Measurements from ENCODE around the gene ENGASE. TPM values are rescaled to one million over a fixed set of nuclear protein-coding genes. Genes with fewer than 3 reads are reported as not detected.

ENGASE gene
- total RNA-seq, 1 donor from 2014 or later, result 12.5 TPM

- H3K27ac ChIP-seq (ENCODE audit: low read depth, low read length), result no peak overlapping the region
- H3K4me1 ChIP-seq (ENCODE audit: control insufficient read depth in 3 of 3, insufficient read depth in 3 of 3, low read length in 3 of 3), result peaks cover 33 to 53% (median 46%) of the 10 kb centered on the region in 3 donors
- H3K9me3 ChIP-seq (ENCODE audit: control insufficient read depth in 3 of 3, low read length in 3 of 3), result no peaks in the 10 kb centered on the region
- H3K9ac ChIP-seq (ENCODE audit: low read depth in 1 of 3, low read length in 3 of 3), result no peak overlapping the region
- H3K4me3 ChIP-seq (ENCODE audit: low read length in 3 of 3), result no peak overlapping the region
- no peaks in the 10 kb centered on the region for H3K36me3 ChIP-seq (ENCODE audit: control insufficient read depth in 3 of 3, insufficient read depth in 3 of 3, low read length in 3 of 3)
- H3K27me3 ChIP-seq (ENCODE audit: control insufficient read depth in 3 of 3, insufficient read depth in 3 of 3, low read length in 3 of 3), result peaks cover 13 to 16% (median 13%) of the 10 kb centered on the region in 3 donors
These were observed 42.4 kb upstream of the ENGASE start for GRCh38 chr17:79031996-79032875.

- H3K4me3 ChIP-seq (ENCODE audit: low read length in 3 of 3), result no peak overlapping the region
- no peaks in the 10 kb centered on the region for H3K9me3 ChIP-seq (ENCODE audit: control insufficient read depth in 3 of 3, low read length in 3 of 3)
- H3K27me3 ChIP-seq (ENCODE audit: control insufficient read depth in 3 of 3, insufficient read depth in 3 of 3, low read length in 3 of 3), result peaks cover 4 to 9% (median 9%) of the 10 kb centered on the region in 3 donors
- H3K36me3 ChIP-seq (ENCODE audit: control insufficient read depth in 3 of 3, insufficient read depth in 3 of 3, low read length in 3 of 3), result no peaks in the 10 kb centered on the region
- peaks cover 25 to 44% (median 38%) of the 10 kb centered on the region in 3 donors for H3K4me1 ChIP-seq (ENCODE audit: control insufficient read depth in 3 of 3, insufficient read depth in 3 of 3, low read length in 3 of 3)
- H3K9ac ChIP-seq (ENCODE audit: low read depth in 1 of 3, low read length in 3 of 3), result no peak overlapping the region
- H3K27ac ChIP-seq (ENCODE audit: low read depth, low read length), result no peak overlapping the region
These were observed 41.5 kb upstream of the ENGASE start for GRCh38 chr17:79033046-79033616.

DNA sequence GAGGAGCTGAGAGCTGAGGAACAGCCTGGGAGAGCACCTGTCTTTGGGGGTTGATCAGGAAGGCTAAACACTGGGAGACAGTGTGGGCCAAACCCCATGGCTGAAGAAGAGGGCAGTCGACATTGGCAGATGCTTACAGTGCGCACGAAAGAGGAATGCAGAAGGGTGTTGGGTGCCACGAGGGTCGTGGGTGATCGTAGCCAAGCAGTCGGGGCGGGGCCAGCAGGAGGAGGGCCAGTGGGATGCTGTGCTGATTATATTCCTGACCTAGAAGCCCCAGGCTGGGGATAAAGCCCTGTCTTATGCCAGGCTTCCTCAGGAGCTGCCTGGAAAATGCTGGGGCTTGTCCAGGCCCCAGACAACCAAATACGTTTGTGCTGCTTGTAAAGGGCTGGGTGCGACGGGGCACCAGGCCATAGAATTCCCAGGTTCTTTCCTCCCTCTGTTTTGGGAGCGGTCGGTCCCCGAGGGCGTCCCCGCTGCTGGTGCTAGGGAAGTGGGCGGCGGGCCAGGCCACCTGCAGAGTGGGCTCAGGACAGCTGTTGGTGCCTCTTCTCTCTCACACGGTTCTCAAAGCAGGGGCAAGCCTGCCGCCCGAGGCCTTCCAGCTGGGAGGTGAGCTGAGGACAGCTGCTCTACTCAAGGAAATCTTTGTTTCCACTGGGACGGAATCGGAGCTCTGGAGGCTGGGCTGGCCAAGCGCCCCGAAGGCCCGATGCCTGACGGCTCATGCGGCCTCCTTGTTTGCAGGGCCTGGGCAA, 40.7 kb upstream of the ENGASE start:
- H3K36me3 ChIP-seq (ENCODE audit: control insufficient read depth in 3 of 3, insufficient read depth in 3 of 3, low read length in 3 of 3), result no peaks in the 10 kb centered on the region
- peak overlapping the region in 1 of 3 donors; percentile 29 for H3K4me3 ChIP-seq (ENCODE audit: low read length in 3 of 3)
- no peak overlapping the region for H3K27ac ChIP-seq (ENCODE audit: low read depth, low read length)
- peaks cover 0 to 8% (median 2%) of the 10 kb centered on the region in 3 donors for H3K27me3 ChIP-seq (ENCODE audit: control insufficient read depth in 3 of 3, insufficient read depth in 3 of 3, low read length in 3 of 3)
- H3K9me3 ChIP-seq (ENCODE audit: control insufficient read depth in 3 of 3, low read length in 3 of 3), result no peaks in the 10 kb centered on the region
- H3K4me1 ChIP-seq (ENCODE audit: control insufficient read depth in 3 of 3, insufficient read depth in 3 of 3, low read length in 3 of 3), result peaks cover 24 to 42% (median 38%) of the 10 kb centered on the region in 3 donors
- H3K9ac ChIP-seq (ENCODE audit: low read depth in 1 of 3, low read length in 3 of 3), result peak overlapping the region; percentile 23 to 62 (median 25)

DNA sequence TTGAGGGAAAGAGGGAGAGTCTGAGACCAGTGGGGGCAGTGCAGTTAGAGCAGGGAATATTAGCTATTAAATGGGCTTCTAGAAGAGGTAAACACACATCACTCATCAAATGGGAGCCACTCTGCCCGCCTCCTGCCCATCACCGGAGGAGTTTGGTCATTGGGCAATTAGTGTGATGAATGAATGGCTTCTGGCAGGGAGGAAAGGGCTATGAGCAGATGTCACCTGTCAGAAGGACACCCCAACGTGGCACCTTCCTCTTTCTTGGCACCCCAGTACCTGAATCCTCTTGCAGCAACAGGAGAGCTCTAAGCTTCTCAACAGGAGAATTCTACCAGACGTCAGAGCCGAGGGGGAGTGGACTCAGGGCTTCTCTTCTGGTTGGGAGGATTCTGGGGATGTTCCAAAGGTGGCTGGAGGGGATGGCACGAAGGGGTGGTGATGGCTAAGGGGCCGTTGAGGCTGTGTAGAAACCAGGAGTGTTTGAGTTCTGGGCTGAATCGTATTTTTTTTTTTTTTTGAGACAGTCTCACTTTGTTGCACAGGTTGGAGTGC, 39.6 kb upstream of the ENGASE start:
- Histone ChIP-seq H3K27ac (ENCODE audit: low read depth, low read length) (no peak overlapping the region), H3K27me3 (ENCODE audit: control insufficient read depth in 3 of 3, insufficient read depth in 3 of 3, low read length in 3 of 3) (no peaks in the 10 kb centered on the region), H3K4me1 (ENCODE audit: control insufficient read depth in 3 of 3, insufficient read depth in 3 of 3, low read length in 3 of 3) (peaks cover 20 to 36% (median 32%) of the 10 kb centered on the region in 3 donors), H3K9me3 (ENCODE audit: control insufficient read depth in 3 of 3, low read length in 3 of 3) (no peaks in the 10 kb centered on the region), H3K4me3 (ENCODE audit: low read length in 3 of 3) (no peak overlapping the region), H3K36me3 (ENCODE audit: control insufficient read depth in 3 of 3, insufficient read depth in 3 of 3, low read length in 3 of 3) (no peaks in the 10 kb centered on the region), H3K9ac (ENCODE audit: low read depth in 1 of 3, low read length in 3 of 3) (peak overlapping the region in 1 of 3 donors; percentile 28)

DNA sequence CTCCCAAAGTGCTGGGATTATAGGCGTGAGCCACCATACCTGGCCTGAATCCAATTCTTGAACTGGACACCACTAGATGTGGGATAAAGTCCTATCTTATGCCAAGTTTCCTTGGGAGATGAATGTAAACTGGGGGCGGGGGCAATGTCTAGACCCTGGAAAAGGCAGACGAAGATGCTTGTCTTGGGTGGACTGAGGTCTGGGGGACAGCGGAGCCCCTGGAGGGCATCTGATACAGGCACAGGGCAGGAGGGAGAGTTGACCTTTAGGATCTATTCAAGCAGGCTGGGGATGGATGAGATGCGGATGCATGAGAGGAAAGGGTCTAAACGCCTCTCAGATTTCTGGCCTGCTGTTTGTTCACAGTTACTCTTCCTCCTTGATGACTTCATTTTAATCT, 38.9 kb upstream of the ENGASE start:
- Histone ChIP-seq H3K9ac (ENCODE audit: low read depth in 1 of 3, low read length in 3 of 3) (no peak overlapping the region), H3K27ac (ENCODE audit: low read depth, low read length) (no peak overlapping the region), H3K4me3 (ENCODE audit: low read length in 3 of 3) (no peak overlapping the region), H3K4me1 (ENCODE audit: control insufficient read depth in 3 of 3, insufficient read depth in 3 of 3, low read length in 3 of 3) (peaks cover 20 to 36% (median 32%) of the 10 kb centered on the region in 3 donors), H3K9me3 (ENCODE audit: control insufficient read depth in 3 of 3, low read length in 3 of 3) (no peaks in the 10 kb centered on the region), H3K27me3 (ENCODE audit: control insufficient read depth in 3 of 3, insufficient read depth in 3 of 3, low read length in 3 of 3) (no peaks in the 10 kb centered on the region), H3K36me3 (ENCODE audit: control insufficient read depth in 3 of 3, insufficient read depth in 3 of 3, low read length in 3 of 3) (no peaks in the 10 kb centered on the region)

GRCh38 chr17:79036181-79036580, 38.4 kb upstream of the ENGASE start:
- Histone ChIP-seq H3K9me3 (ENCODE audit: control insufficient read depth in 3 of 3, low read length in 3 of 3) (no peaks in the 10 kb centered on the region), H3K9ac (ENCODE audit: low read depth in 1 of 3, low read length in 3 of 3) (no peak overlapping the region), H3K27me3 (ENCODE audit: control insufficient read depth in 3 of 3, insufficient read depth in 3 of 3, low read length in 3 of 3) (no peaks in the 10 kb centered on the region), H3K4me1 (ENCODE audit: control insufficient read depth in 3 of 3, insufficient read depth in 3 of 3, low read length in 3 of 3) (peaks cover 20 to 36% (median 32%) of the 10 kb centered on the region in 3 donors), H3K27ac (ENCODE audit: low read depth, low read length) (no peak overlapping the region), H3K36me3 (ENCODE audit: control insufficient read depth in 3 of 3, insufficient read depth in 3 of 3, low read length in 3 of 3) (no peaks in the 10 kb centered on the region), H3K4me3 (ENCODE audit: low read length in 3 of 3) (no peak overlapping the region)

- no peaks in the 10 kb centered on the region for H3K9me3 ChIP-seq (ENCODE audit: control insufficient read depth in 3 of 3, low read length in 3 of 3)
- no peak overlapping the region for H3K4me3 ChIP-seq (ENCODE audit: low read length in 3 of 3)
- H3K27me3 ChIP-seq (ENCODE audit: control insufficient read depth in 3 of 3, insufficient read depth in 3 of 3, low read length in 3 of 3), result no peaks in the 10 kb centered on the region
- no peak overlapping the region for H3K27ac ChIP-seq (ENCODE audit: low read depth, low read length)
- no peak overlapping the region for H3K9ac ChIP-seq (ENCODE audit: low read depth in 1 of 3, low read length in 3 of 3)
- H3K4me1 ChIP-seq (ENCODE audit: control insufficient read depth in 3 of 3, insufficient read depth in 3 of 3, low read length in 3 of 3), result peaks cover 20 to 36% (median 32%) of the 10 kb centered on the region in 3 donors
- no peaks in the 10 kb centered on the region for H3K36me3 ChIP-seq (ENCODE audit: control insufficient read depth in 3 of 3, insufficient read depth in 3 of 3, low read length in 3 of 3)
These were observed 38.0 kb upstream of the ENGASE start for GRCh38 chr17:79036596-79036995.

- H3K27me3 ChIP-seq (ENCODE audit: control insufficient read depth in 3 of 3, insufficient read depth in 3 of 3, low read length in 3 of 3), result peaks cover 0 to 4% (median 0%) of the 10 kb centered on the region in 3 donors
- H3K36me3 ChIP-seq (ENCODE audit: control insufficient read depth in 3 of 3, insufficient read depth in 3 of 3, low read length in 3 of 3), result no peaks in the 10 kb centered on the region
- no peak overlapping the region for H3K4me3 ChIP-seq (ENCODE audit: low read length in 3 of 3)
- H3K9ac ChIP-seq (ENCODE audit: low read depth in 1 of 3, low read length in 3 of 3), result no peak overlapping the region
- H3K9me3 ChIP-seq (ENCODE audit: control insufficient read depth in 3 of 3, low read length in 3 of 3), result no peaks in the 10 kb centered on the region
- H3K27ac ChIP-seq (ENCODE audit: low read depth, low read length), result peak overlapping the region; percentile 51
- H3K4me1 ChIP-seq (ENCODE audit: control insufficient read depth in 3 of 3, insufficient read depth in 3 of 3, low read length in 3 of 3), result peaks cover 15 to 38% (median 32%) of the 10 kb centered on the region in 3 donors
These were observed 36.0 kb upstream of the ENGASE start for GRCh38 chr17:79038545-79039135.

GRCh38 chr17:79039171-79039570, 35.5 kb upstream of the ENGASE start:
- H3K4me3 ChIP-seq (ENCODE audit: low read length in 3 of 3), result no peak overlapping the region
- peak overlapping the region; percentile 51 for H3K27ac ChIP-seq (ENCODE audit: low read depth, low read length)
- peaks cover 0 to 4% (median 0%) of the 10 kb centered on the region in 3 donors for H3K27me3 ChIP-seq (ENCODE audit: control insufficient read depth in 3 of 3, insufficient read depth in 3 of 3, low read length in 3 of 3)
- no peaks in the 10 kb centered on the region for H3K36me3 ChIP-seq (ENCODE audit: control insufficient read depth in 3 of 3, insufficient read depth in 3 of 3, low read length in 3 of 3)
- H3K4me1 ChIP-seq (ENCODE audit: control insufficient read depth in 3 of 3, insufficient read depth in 3 of 3, low read length in 3 of 3), result peaks cover 10 to 33% (median 27%) of the 10 kb centered on the region in 3 donors
- H3K9me3 ChIP-seq (ENCODE audit: control insufficient read depth in 3 of 3, low read length in 3 of 3), result no peaks in the 10 kb centered on the region
- H3K9ac ChIP-seq (ENCODE audit: low read depth in 1 of 3, low read length in 3 of 3), result no peak overlapping the region
